ENCODE measurements around the gene KIF5C.

DNA sequence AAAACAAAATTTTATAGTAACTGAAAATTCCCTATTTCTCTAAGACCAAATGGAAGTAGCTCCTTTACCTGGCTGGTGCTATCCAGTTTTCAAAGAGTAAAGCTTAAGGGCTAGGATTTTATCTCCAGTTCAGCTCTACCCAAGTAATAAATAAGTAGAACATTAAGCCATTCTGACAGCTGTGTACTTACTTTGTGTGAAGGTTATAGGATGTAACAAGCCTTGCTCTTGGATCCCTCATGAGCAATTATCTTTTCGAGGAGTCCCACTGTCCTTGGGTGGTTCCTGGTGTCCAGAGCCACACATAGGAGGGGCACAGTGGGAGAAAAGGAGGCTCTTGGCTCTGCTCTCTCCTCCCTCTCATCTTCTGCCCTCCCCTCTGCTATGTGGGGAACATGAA lies 45.5 kb downstream of the KIF5C start:
- TF ChIP-seq EZH2 (IDR thresholded peaks at IDR 0.05; ENCODE audit: borderline replicate concordance, insufficient read depth, low read depth, low read length, poor library complexity, severe bottlenecking): no peak
- TF ChIP-seq, protein P1, sequence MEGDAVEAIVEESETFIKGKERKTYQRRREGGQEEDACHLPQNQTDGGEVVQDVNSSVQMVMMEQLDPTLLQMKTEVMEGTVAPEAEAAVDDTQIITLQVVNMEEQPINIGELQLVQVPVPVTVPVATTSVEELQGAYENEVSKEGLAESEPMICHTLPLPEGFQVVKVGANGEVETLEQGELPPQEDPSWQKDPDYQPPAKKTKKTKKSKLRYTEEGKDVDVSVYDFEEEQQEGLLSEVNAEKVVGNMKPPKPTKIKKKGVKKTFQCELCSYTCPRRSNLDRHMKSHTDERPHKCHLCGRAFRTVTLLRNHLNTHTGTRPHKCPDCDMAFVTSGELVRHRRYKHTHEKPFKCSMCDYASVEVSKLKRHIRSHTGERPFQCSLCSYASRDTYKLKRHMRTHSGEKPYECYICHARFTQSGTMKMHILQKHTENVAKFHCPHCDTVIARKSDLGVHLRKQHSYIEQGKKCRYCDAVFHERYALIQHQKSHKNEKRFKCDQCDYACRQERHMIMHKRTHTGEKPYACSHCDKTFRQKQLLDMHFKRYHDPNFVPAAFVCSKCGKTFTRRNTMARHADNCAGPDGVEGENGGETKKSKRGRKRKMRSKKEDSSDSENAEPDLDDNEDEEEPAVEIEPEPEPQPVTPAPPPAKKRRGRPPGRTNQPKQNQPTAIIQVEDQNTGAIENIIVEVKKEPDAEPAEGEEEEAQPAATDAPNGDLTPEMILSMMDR (IDR thresholded peaks at IDR 0.05): no peak

Measured in B cell (primary cell).